ENCODE results near the gene CPNE4. TPM values are rescaled to one million over a fixed set of nuclear protein-coding genes. Genes with fewer than 3 reads are reported as not detected.

The CPNE4 gene
- total and polyA plus RNA-seq, 2 donors from 2014 or later = 0.79 to 1.2 TPM

GRCh38 chr3:131948806-131949205 lies 86.0 kb downstream of the CPNE4 start:
- Histone ChIP-seq H3K4me1 (ENCODE audit: control insufficient read depth in 2 of 3, insufficient read depth in 2 of 3, low read depth in 1 of 3, low read length in 3 of 3) (no peaks in the 10 kb centered on the region), H3K36me3 (ENCODE audit: control insufficient read depth in 2 of 3, insufficient read depth in 3 of 3, low read length in 3 of 3) (no peaks in the 10 kb centered on the region), H3K4me3 (ENCODE audit: low read length in 3 of 3) (no peak overlapping the region), H3K27ac (ENCODE audit: low read depth in 2 of 2, low read length in 2 of 2) (no peak overlapping the region), H3K9ac (ENCODE audit: low read length in 3 of 3) (no peak overlapping the region), H3K9me3 (ENCODE audit: control insufficient read depth in 2 of 3, insufficient read depth in 1 of 3, low read length in 3 of 3) (no peaks in the 10 kb centered on the region), H3K27me3 (ENCODE audit: control insufficient read depth, insufficient read depth, low read length) (no peaks in the 10 kb centered on the region)
- intact Hi-C loops (cut with DNase I) = no loop called here
- no peak for TF ChIP-seq CTCF (IDR thresholded peaks at IDR 0.05; ENCODE audit: borderline replicate concordance, extremely low read depth, insufficient read depth)
- DNase-seq (no peak), FAIRE-seq (no peak)

- DNase-seq (no peak), FAIRE-seq (no peak)
- Histone ChIP-seq H3K4me1 (ENCODE audit: control insufficient read depth in 2 of 3, insufficient read depth in 2 of 3, low read depth in 1 of 3, low read length in 3 of 3) (no peaks in the 10 kb centered on the region), H3K4me3 (ENCODE audit: low read length in 3 of 3) (no peak overlapping the region), H3K9ac (ENCODE audit: low read length in 3 of 3) (no peak overlapping the region), H3K27me3 (ENCODE audit: control insufficient read depth, insufficient read depth, low read length) (no peaks in the 10 kb centered on the region), H3K27ac (ENCODE audit: low read depth in 2 of 2, low read length in 2 of 2) (no peak overlapping the region), H3K9me3 (ENCODE audit: control insufficient read depth in 2 of 3, insufficient read depth in 1 of 3, low read length in 3 of 3) (no peaks in the 10 kb centered on the region), H3K36me3 (ENCODE audit: control insufficient read depth in 2 of 3, insufficient read depth in 3 of 3, low read length in 3 of 3) (no peaks in the 10 kb centered on the region)
- intact Hi-C loops (cut with DNase I) = no loop called here
- TF ChIP-seq CTCF (IDR thresholded peaks at IDR 0.05; ENCODE audit: borderline replicate concordance, extremely low read depth, insufficient read depth) = no peak
These were observed 90.1 kb downstream of the CPNE4 start for GRCh38 chr3:131944676-131945075.

- DNase-seq (no peak), FAIRE-seq (no peak)
- TF ChIP-seq CTCF (IDR thresholded peaks at IDR 0.05; ENCODE audit: borderline replicate concordance, extremely low read depth, insufficient read depth) = no peak
- Histone ChIP-seq H3K4me1 (ENCODE audit: control insufficient read depth in 2 of 3, insufficient read depth in 2 of 3, low read depth in 1 of 3, low read length in 3 of 3) (no peaks in the 10 kb centered on the region), H3K9ac (ENCODE audit: low read length in 3 of 3) (no peak overlapping the region), H3K9me3 (ENCODE audit: control insufficient read depth in 2 of 3, insufficient read depth in 1 of 3, low read length in 3 of 3) (no peaks in the 10 kb centered on the region), H3K27me3 (ENCODE audit: control insufficient read depth, insufficient read depth, low read length) (no peaks in the 10 kb centered on the region), H3K4me3 (ENCODE audit: low read length in 3 of 3) (no peak overlapping the region), H3K27ac (ENCODE audit: low read depth in 2 of 2, low read length in 2 of 2) (no peak overlapping the region), H3K36me3 (ENCODE audit: control insufficient read depth in 2 of 3, insufficient read depth in 3 of 3, low read length in 3 of 3) (no peaks in the 10 kb centered on the region)
- intact Hi-C loops (cut with DNase I) = no loop called here
These were observed 101.1 kb downstream of the CPNE4 start for GRCh38 chr3:131933665-131934064.

GRCh38 chr3:131928593-131928992 lies 106.2 kb downstream of the CPNE4 start:
- H3K4me3 ChIP-seq (ENCODE audit: low read length in 3 of 3) = no peak overlapping the region
- no peak overlapping the region for H3K9ac ChIP-seq (ENCODE audit: low read length in 3 of 3)
- H3K36me3 ChIP-seq (ENCODE audit: control insufficient read depth in 2 of 3, insufficient read depth in 3 of 3, low read length in 3 of 3) = no peaks in the 10 kb centered on the region
- DNase-seq (no peak), FAIRE-seq (no peak)
- no peaks in the 10 kb centered on the region for H3K4me1 ChIP-seq (ENCODE audit: control insufficient read depth in 2 of 3, insufficient read depth in 2 of 3, low read depth in 1 of 3, low read length in 3 of 3)
- no peak overlapping the region for H3K27ac ChIP-seq (ENCODE audit: low read depth in 2 of 2, low read length in 2 of 2)
- no peaks in the 10 kb centered on the region for H3K9me3 ChIP-seq (ENCODE audit: control insufficient read depth in 2 of 3, insufficient read depth in 1 of 3, low read length in 3 of 3)
- intact Hi-C loops (cut with DNase I) = no loop called here
- TF ChIP-seq CTCF (IDR thresholded peaks at IDR 0.05; ENCODE audit: borderline replicate concordance, extremely low read depth, insufficient read depth) = no peak
- no peaks in the 10 kb centered on the region for H3K27me3 ChIP-seq (ENCODE audit: control insufficient read depth, insufficient read depth, low read length)

Measured in kidney (tissue), 14 donors.